Hematopoietic multipotent progenitor cell treated with erythropoietin and hydrocortisone succinate and interleukin-3 and kit ligand, for 6 days (in vitro differentiated cells): ENCODE data around the gene ZNF722.
"Not testable (repeated sequence)": the region's sequence is repeated elsewhere in the genome, so short reads cannot be mapped to it uniquely, and the experiment has no call there.

Source experiments
- DNase-seq: peaks from one replicate; pipeline ENCODE4 v3.0.0-alpha.2; 2015

The ZNF722 gene

DNA sequence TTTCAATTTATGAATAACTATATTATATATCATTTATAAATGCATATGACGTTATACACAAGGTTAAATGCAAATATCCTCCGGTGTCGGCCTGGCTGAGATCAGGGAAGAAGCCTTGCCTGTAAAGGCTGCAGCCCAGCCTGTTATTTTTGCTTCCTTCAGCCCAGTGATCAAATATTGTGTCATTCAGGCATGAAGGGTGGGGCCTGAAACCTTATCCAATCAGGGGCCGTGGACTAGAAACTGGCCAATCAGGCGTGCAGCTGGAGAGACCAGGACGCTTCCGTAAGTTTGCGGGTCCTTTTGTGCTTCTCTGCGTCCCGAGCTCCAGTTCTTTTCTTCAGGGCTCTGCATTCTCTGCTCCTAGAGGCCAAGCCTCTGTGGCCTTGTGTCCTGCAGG, at the start of gene ZNF722:
Gene ZNF722, plus strand, starts transcription at position 301 of the 400 bp plus-strand sequence. CDS start 113 bp downstream, outside the sequence.
- no peak for DNase-seq

DNA sequence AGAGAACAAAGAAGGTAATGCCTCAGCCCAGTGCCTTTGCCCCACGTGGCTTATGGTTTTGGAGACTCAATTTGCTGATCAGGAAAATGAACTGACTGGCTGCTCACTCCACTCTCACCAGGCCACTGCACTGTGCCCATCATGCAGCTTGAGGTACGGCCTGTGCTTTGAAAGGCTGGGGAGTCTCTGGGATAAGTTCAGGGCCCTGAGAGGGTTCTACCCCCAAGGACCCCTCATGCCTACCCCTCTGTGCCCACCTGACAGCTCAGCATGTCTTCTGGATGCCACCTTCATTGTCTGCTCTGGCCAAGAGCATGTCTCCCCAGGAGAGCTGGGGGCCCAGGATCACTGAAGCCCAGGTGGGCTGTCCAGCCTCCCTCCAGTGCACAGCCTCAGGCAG, 45.5 kb upstream of the ZNF722 start:
- no peak for DNase-seq

DNA sequence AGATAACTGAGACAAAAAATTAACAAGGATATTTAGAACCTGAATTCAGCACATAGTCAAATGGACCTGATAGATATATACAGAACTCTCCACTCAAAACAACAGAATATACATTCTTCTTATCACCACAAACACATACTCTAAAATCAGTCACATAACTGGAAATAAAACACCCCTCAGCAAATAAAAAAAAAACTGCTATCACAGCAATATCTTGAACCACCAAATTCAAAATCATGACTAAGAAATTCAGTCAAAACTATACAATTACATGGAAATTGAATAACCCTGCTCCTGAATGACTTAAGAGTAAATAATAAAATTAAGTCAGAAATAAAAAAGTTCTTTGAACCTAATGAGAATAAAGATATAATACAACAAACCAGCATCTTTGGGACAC, 30.0 kb upstream of the ZNF722 start:
- no peak for DNase-seq

DNA sequence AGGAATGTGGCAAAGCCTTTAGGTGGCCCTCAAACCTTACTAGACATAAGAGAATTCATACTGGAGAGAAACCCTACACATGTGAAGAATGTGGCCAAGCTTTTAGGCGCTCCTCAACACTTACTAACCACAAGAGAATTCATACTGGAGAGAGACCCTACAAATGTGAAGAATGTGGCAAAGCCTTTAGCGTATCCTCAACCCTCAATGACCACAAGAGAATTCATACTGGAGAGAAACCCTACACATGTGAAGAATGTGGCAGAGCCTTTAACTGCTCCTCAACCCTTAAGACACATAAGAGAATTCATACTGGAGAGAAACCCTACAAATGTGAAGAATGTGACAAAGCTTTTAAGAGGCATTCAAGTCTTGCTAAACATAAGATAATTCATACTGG, 16.8 kb downstream of the ZNF722 start:
- DNase-seq, result not testable (repeated sequence)

DNA sequence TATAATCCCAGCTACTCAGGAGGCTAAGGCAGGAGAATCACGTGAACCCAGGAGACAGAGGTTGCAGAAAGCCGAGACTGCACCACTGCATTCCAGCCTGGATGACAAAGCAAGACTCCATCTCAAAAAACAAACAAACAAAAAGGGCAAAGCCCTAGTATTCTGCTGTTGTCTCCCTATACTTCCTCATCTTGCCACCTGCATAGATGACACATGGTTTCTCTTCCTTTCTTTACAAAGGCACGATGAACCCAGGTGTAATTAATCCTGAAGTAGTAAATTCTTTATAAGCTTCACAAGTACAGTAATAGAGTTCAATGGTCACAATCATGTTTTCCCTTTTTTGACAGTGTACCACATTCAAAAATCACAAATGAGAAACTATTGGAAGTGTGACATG, 36.7 kb downstream of the ZNF722 start:
- no peak for DNase-seq

DNA sequence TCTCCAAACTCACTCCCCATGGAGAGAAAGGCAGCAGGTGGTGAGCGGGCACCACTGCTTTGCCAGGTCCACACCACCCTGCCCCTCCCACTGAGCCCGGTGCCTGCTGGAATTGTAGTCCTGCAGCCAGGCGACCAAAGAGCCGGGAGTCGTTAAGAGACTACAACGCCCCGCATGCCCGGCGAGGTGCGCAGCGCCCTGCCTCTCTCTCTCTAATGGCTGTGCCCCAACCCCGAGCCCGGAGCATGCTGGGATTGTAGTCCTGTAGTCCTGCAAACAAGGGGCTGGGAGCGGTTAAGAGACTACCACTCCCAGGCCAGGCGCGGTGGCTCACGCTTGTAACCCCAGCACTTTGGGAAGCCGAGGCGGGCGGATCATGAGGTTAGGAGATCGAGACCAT, 38.4 kb downstream of the ZNF722 start:
- DNase-seq, result no peak

DNA sequence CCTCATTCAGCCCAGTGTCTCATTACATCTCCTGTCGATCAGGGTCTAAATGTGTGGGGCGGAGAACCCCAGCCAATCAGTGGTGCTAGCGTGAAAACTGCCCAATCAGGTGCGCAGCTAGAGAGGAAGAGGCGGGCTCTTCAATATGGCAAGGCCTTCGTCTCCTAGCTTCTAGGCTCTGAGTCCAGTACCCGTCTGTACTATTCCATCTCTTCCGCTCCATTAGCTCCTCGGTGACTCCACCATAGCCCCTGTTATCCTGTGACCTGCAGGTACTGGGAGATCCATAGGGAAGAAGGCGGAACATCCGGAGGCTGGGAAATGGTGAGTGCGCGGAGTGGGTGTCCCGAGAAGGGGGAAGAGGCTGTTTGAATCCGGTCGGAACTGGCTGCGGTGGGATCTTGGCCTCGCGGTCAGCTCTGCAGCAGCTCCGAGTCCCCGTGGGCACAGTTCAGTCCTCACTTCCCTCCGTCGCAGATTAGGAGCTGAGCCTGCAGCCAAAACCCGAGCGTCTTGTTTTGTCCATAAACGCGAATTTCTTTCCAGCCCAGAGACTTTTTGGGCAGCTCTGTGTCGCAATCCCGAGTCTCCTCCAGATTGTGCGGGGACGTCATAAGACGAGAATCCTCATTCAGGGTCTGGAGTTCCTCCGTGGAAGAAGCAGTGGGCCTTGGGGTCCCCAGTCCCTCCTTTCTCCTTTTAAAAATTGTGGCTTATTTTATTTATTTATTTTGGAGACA, 46.8 kb downstream of the ZNF722 start, which contains the start of gene ZNF727:
Gene ZNF727, plus strand, starts transcription at position 134 of the 740 bp plus-strand sequence. Its CDS starts 188 bp downstream, at position 322.
- no peak for DNase-seq

DNA sequence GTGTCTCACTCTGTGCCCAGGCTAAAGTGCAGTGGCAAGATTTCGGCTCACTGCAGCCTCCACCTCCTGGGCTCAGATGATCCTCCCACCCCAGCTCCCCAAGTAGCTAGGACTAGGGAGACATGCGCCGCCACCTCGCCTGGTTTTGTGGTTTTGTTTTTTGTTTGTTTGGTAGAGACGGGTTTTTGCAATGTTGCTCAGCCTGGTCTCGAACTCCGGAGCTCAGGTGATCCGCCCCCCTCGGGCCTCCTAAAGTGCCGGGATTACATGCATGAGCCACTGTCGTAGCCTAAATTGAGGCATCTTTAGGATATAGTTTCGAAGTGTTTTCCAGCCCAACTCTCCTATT, 47.4 kb downstream of the ZNF722 start:
- DNase-seq, result no peak
